Aorta (tissue), 5 donors: Measurements from ENCODE around the gene FBXO42. TPM values are rescaled to one million over a fixed set of nuclear protein-coding genes. Genes with fewer than 3 reads are reported as not detected.
"Not testable (repeated sequence)": the region's sequence is repeated elsewhere in the genome, so short reads cannot be mapped to it uniquely, and the experiment has no call there.

Experiments
- ATAC-seq: fragments of 200-7000 bp; cut with Tn5 transposase; one replicate; pipeline ENCODE4 v1.9.1; 2022; ENCODE audit warnings: moderate library complexity; ENCODE audit not compliant: low FRiP score
- DNase-seq, 2 donors: peaks; one replicate each; pipeline ENCODE4 v3.0.0-alpha.2; 2020
- H3K27ac ChIP-seq, 2 donors: one replicate each; pipeline ENCODE4 v1.5.1; 2013; ENCODE audit warnings: low read length in 2 of 2, mild to moderate bottlenecking in 2 of 2, moderate library complexity in 2 of 2, control low read depth in 1 of 2, inconsistent platforms in 1 of 2, low read depth in 1 of 2
- H3K27me3 ChIP-seq, 2 donors: one replicate each; pipeline ENCODE4 v1.6.1; 2013; ENCODE audit warnings: control low read depth in 1 of 2, low read length in 1 of 2, mild to moderate bottlenecking in 1 of 2, moderate library complexity in 1 of 2; ENCODE audit not compliant: insufficient read depth in 2 of 2, control insufficient read depth in 1 of 2
- H3K36me3 ChIP-seq, 2 donors: one replicate each; pipeline ENCODE4 v1.6.1; 2013; ENCODE audit warnings: control low read depth in 1 of 2, low read length in 1 of 2, mild to moderate bottlenecking in 1 of 2; ENCODE audit not compliant: insufficient read depth in 2 of 2, control insufficient read depth in 1 of 2
- H3K4me1 ChIP-seq, 2 donors: one replicate each; pipeline ENCODE4 v1.6.1; 2013; ENCODE audit warnings: low read length in 2 of 2, control low read depth in 1 of 2, mild to moderate bottlenecking in 1 of 2, moderate library complexity in 1 of 2; ENCODE audit not compliant: insufficient read depth in 2 of 2, control insufficient read depth in 1 of 2
- H3K4me3 ChIP-seq, 2 donors: one replicate each; pipeline ENCODE4 v1.5.1; 2013; ENCODE audit warnings: low read length in 2 of 2, control low read depth in 1 of 2, mild to moderate bottlenecking in 1 of 2
- H3K9me3 ChIP-seq: one replicate; pipeline ENCODE4 v1.6.1; 2013; ENCODE audit warnings: mild to moderate bottlenecking, low read length; ENCODE audit not compliant: control insufficient read depth
- WGBS, 2 donors: extraction: QIAGEN DNeasy Blood & Tissue Kit; methylation state at CpG; one replicate each; pipeline ENCODE4 v1.1.7; 2013; 5-methylcytosine and 5-hydroxymethylcytosine counted together
- intact Hi-C, 2 donors: fragments of 100-400 bp; cut with DNase I; formaldehyde crosslinking; loops; one replicate each; pipeline versions ENCODE4 v1.14.2 to v1.15.0; 2022
- polyA plus RNA-seq, 2 donors: library from polyadenylated mRNA; stranded (reverse); fragments of 200-250 nt; gene quantifications; one replicate each; pipeline ENCODE4 v1.2.3, GENCODE V29; 2013
- total RNA-seq, 2 donors: library from RNA; stranded (reverse); fragmentation: NEBNext Ultra II Directional; extraction: Animal tissue kit (Norgen Biotek cat#: 25700); gene quantifications; one replicate each; pipeline ENCODE4 v1.2.1, GENCODE V29; 2021
- donor health status: healthy with polysubstance abuse.
- donor health status: Bipolar disorder and iron deficiency.
- donor health status: DM: no; HTN: no; CAD: no.
- donor health status: DM: no; HTN: no; CAD: no.
- donor health status: DM: yes; HTN: yes; CAD: no.

FBXO42 gene
- total and polyA plus RNA-seq, 4 donors = 9.4 to 33.3 (median 32.9) TPM

- peak within 1 kb of the TSS; percentile 56 to 92 for H3K4me3 ChIP-seq
- no peaks in the 10 kb centered on the region for H3K36me3 ChIP-seq
- H3K9me3 ChIP-seq = no peaks in the 10 kb centered on the region
- peak; percentile 95 for ATAC-seq
- peaks cover 2 to 3% of the 10 kb centered on the region in 2 donors for H3K4me1 ChIP-seq
- no peaks in the 10 kb centered on the region for H3K27me3 ChIP-seq
- peak within 1 kb of the TSS; percentile 72 to 95 for H3K27ac ChIP-seq
- intact Hi-C loops = loop anchor here (2.0 to 5.0 kb wide), 2 partner anchors 74 to 76 kb away; partner anchors contain the start of gene NECAP2 (in 2 of the 2)
- 2 to 3% methylated on average over 24 of the region's 24 CpGs for WGBS, 2 donors
- peak; percentile 97 for DNase-seq
Observed at GRCh38 chr1:16366722-16367257, 14.5 kb upstream of the FBXO42 start, which contains the start of gene SZRD1. SZRD1 (plus strand) TSS chr1:16367242; CDS start chr1:16367258, 16 bp downstream.

GRCh38 chr1:16365146-16365498 lies 12.8 kb upstream of the FBXO42 start:
- not testable (repeated sequence) for H3K27me3 ChIP-seq, H3K4me1 ChIP-seq, H3K4me3 ChIP-seq, H3K36me3 ChIP-seq, H3K9me3 ChIP-seq
- H3K27ac ChIP-seq = peak overlapping the region in 1 of 2 donors; percentile 4
- 4 to 8% methylated on average over 3 of the region's 3 CpGs for WGBS, 2 donors
- intact Hi-C loops = loop anchor here in 1 of 2 donors (5.0 kb wide), 1 partner anchor 77 kb away; the partner anchor contains the start of gene NECAP2
- DNase-seq = peak in 1 of 2 donors; percentile 27
- ATAC-seq = peak; percentile 49

GRCh38 chr1:16356867-16357266 lies 4.6 kb upstream of the FBXO42 start:
- H3K36me3 ChIP-seq = no peaks in the 10 kb centered on the region
- H3K4me1 ChIP-seq = no peaks in the 10 kb centered on the region
- ATAC-seq = no peak
- no peaks in the 10 kb centered on the region for H3K27me3 ChIP-seq
- H3K9me3 ChIP-seq = no peaks in the 10 kb centered on the region
- intact Hi-C loops = no loop called here
- 85 to 86% methylated on average over 3 of the region's 3 CpGs for WGBS, 2 donors
- no peak overlapping the region for H3K27ac ChIP-seq
- DNase-seq = no peak
- no peak overlapping the region for H3K4me3 ChIP-seq

- no peak for ATAC-seq
- no peaks in the 10 kb centered on the region for H3K27me3 ChIP-seq
- 43 to 45% methylated on average over 2 of the region's 2 CpGs for WGBS, 2 donors
- intact Hi-C loops = loop anchor here (5.0 kb wide), 2 partner anchors 57 to 62 kb away; no protein-coding TSS in a partner anchor
- H3K27ac ChIP-seq = peak overlapping the region in 1 of 2 donors; percentile 21
- H3K36me3 ChIP-seq = no peaks in the 10 kb centered on the region
- H3K4me3 ChIP-seq = no peak overlapping the region
- DNase-seq = no peak
- peaks cover 0 to 7% of the 10 kb centered on the region in 2 donors for H3K4me1 ChIP-seq
- no peaks in the 10 kb centered on the region for H3K9me3 ChIP-seq
Observed at GRCh38 chr1:16354619-16355018, 2.3 kb upstream of the FBXO42 start.

GRCh38 chr1:16352842-16353535 lies 709 bp upstream of the FBXO42 start:
- intact Hi-C loops = loop anchor here (5.0 kb wide), 2 partner anchors 56 to 61 kb away; no protein-coding TSS in a partner anchor
- Histone ChIP-seq H3K9me3 (no peaks in the 10 kb centered on the region), H3K27me3 (no peaks in the 10 kb centered on the region), H3K4me3 (peak overlapping the region in 1 of 2 donors; percentile 11), H3K4me1 (peaks cover 0 to 10% of the 10 kb centered on the region in 2 donors), H3K36me3 (no peaks in the 10 kb centered on the region), H3K27ac (peak overlapping the region in 1 of 2 donors; percentile 74)
- ATAC-seq (no peak), DNase-seq (no peak)
- WGBS, 2 donors = 54 to 61% methylated on average over 11 of the region's 11 CpGs

GRCh38 chr1:16351456-16351993 lies 755 bp downstream of the FBXO42 start:
- H3K27ac ChIP-seq = peak overlapping the region; percentile 57
- DNase-seq = no peak
- intact Hi-C loops = loop anchor here (5.0 kb wide), 2 partner anchors 54 to 59 kb away; no protein-coding TSS in a partner anchor
- WGBS, 2 donors = 0 to 1% methylated on average over 20 of the region's 20 CpGs
- no peak for ATAC-seq
- H3K27me3 ChIP-seq = no peaks in the 10 kb centered on the region
- H3K4me3 ChIP-seq = peak overlapping the region; percentile 35 to 96
- H3K9me3 ChIP-seq = no peaks in the 10 kb centered on the region
- H3K36me3 ChIP-seq = no peaks in the 10 kb centered on the region
- peaks cover 0 to 10% of the 10 kb centered on the region in 2 donors for H3K4me1 ChIP-seq

GRCh38 chr1:16349847-16350406 lies 2.4 kb downstream of the FBXO42 start:
- ATAC-seq = no peak
- peak overlapping the region; percentile 35 to 36 for H3K27ac ChIP-seq
- no peak for DNase-seq
- WGBS, 2 donors = 23 to 28% methylated on average over 2 of the region's 2 CpGs
- H3K4me1 ChIP-seq = peaks cover 0 to 10% of the 10 kb centered on the region in 2 donors
- no peaks in the 10 kb centered on the region for H3K9me3 ChIP-seq
- H3K4me3 ChIP-seq = peak overlapping the region; percentile 52 to 96
- no peaks in the 10 kb centered on the region for H3K27me3 ChIP-seq
- no peaks in the 10 kb centered on the region for H3K36me3 ChIP-seq
- intact Hi-C loops = loop anchor here (5.0 kb wide), 2 partner anchors 53 to 58 kb away; no protein-coding TSS in a partner anchor

GRCh38 chr1:16348414-16349182 lies 3.7 kb downstream of the FBXO42 start:
- DNase-seq (no peak), ATAC-seq (no peak)
- Histone ChIP-seq H3K27me3 (no peaks in the 10 kb centered on the region), H3K36me3 (no peaks in the 10 kb centered on the region), H3K27ac (no peak overlapping the region), H3K9me3 (no peaks in the 10 kb centered on the region), H3K4me1 (peaks cover 0 to 10% of the 10 kb centered on the region in 2 donors), H3K4me3 (no peak overlapping the region)
- 92 to 93% methylated on average over 14 of the region's 14 CpGs for WGBS, 2 donors
- intact Hi-C loops = no loop called here
